Activated CD4-positive, CD25-positive, alpha-beta regulatory T cell (primary cell): ENCODE data around the gene COG7.
"Not testable (repeated sequence)": the region's sequence is repeated elsewhere in the genome, so short reads cannot be mapped to it uniquely, and the experiment has no call there.

ENCODE experiments used
- DNase-seq, 4 experiments: peaks; one replicate each; lab custom pipeline; 2025; lab: John Stamatoyannopoulos, UW

COG7 gene

GRCh38 chr16:23469814-23470213 is 16.8 kb upstream of the COG7 start:
- DNase-seq = no peak

- no peak for DNase-seq
Measured at GRCh38 chr16:23466162-23466885, 13.3 kb upstream of the COG7 start.

DNA sequence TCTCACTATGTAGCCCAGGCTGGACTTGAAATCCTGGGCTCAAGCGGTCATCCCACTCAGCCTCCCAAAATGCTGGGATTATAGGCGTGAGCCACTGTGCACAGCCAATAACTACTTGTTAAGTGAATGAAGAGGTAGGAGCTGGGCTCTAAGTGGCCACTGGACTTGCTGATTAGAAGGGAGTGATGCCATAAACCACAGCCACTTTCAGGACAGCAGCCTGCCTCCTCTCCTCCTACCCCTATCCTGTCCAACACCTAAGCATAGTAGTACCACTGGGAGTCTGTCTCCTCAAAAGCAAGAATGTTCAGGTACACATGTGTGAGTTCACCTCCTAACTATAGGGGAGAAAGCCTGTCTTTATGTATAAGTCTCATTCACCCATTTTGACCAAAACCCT is 12.2 kb upstream of the COG7 start:
- no peak for DNase-seq

DNA sequence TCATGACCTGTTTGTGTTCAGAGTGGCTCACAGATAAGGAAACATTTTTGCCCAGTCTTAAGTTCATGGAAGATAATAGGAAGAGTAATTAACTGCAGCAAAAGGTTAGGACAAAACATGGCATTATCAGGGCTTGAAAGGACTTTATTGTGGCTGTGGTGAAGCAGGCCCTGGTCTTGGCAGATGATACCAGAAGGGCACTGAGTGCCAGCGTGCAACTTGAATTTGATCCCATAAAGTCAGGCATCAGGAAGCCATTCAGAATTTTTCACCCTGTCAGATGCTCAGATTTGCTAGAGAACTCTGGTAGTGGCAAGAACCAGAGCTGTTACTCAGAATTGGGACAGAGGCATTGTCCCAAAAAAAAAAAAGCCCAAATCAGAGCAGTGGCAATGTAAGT is 11.2 kb upstream of the COG7 start:
- DNase-seq = no peak

- DNase-seq = not testable (repeated sequence)
Measured at GRCh38 chr16:23462994-23463393, 10.0 kb upstream of the COG7 start.

- DNase-seq = no peak
Measured at GRCh38 chr16:23453338-23454052, 506 bp upstream of the COG7 start.

- DNase-seq = no peak
Measured at GRCh38 chr16:23452221-23452571, 793 bp downstream of the COG7 start.

DNA sequence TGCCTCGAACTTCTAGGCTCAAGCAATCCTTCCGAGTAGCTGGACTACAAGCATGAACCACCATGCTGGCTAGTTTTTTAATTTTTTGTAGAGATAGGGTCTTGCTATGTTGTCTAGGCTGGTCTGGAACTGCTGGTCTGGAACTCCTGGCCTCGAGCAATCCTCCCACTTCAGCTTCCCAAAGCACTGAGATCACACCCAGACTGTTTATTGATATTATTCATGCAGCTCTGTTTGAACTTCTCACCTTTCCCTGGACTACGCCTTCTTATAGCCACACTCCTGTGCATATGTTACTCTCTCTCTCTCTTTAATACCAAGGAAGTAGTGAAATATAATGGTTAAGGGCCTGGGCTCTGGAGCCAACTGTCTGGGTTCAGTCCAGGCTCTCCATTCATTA is 4.6 kb downstream of the COG7 start:
- DNase-seq = no peak

DNA sequence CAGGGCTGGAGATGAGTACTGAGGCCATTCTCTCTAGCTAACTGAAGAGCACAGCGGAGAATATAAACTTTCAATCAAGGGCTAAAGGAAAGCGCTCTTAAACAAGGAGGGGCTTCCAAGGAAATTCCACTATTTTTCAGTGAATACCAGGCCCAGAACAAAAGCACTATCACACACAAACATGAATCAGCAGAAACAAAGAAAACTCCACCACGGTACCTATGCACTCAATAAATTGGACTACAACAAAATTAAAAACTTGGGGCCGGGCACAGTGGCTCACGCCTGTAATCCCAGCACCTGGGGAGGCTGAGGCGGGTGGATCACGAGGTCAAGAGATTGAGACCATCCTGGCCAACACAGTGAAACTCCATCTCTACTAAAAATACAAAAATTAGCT is 15.4 kb downstream of the COG7 start:
- DNase-seq = not testable (repeated sequence)

DNA sequence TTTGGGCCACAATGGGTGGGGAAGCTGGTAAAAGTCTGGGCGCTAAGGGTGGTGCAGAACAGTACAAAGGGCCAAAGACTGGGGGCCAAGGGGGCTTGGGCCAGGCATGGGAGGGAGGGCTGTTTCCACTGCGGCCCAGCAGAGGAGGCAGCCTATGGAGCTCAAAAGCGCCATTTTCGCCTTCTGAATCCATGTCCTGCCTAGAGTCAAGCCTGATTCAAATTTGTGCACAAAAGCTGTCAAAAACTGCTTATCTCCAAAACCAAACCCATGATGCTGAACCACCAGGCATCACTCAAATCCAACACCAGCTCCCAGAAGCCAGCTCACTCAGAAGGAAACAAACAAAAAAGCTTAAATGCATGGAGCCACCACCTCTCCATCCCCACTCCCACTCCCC is 16.0 kb downstream of the COG7 start:
- no peak for DNase-seq

- DNase-seq = peak; percentile 15 to 42 (median 28)
Measured at GRCh38 chr16:23435500-23435899, 17.5 kb downstream of the COG7 start.

DNA sequence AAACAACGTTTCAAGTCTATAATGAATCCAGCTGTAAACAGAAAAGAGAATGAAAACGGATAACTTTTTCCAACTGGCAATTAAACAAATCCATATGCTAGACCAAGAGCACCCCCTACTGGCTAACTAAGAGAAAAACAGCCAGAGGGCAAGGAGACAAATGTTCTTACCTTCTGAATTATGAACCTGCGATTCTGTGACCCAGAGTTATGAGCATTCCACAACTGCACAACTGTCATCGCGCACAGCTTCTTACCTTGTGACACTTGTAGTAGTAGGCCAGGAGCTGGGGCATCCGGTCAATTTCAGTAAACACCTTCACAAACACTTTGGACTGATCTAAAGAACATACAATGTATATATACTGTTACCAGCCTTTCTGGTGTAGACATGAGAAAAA is 18.6 kb downstream of the COG7 start:
- DNase-seq = no peak

- no peak for DNase-seq
Measured at GRCh38 chr16:23433261-23433920, 19.6 kb downstream of the COG7 start.

- DNase-seq = no peak
Measured at GRCh38 chr16:23432176-23433128, 20.5 kb downstream of the COG7 start.

- DNase-seq = no peak
Measured at GRCh38 chr16:23428351-23428750, 24.6 kb downstream of the COG7 start.

GRCh38 chr16:23424292-23424958 is 28.6 kb downstream of the COG7 start:
- no peak for DNase-seq

DNA sequence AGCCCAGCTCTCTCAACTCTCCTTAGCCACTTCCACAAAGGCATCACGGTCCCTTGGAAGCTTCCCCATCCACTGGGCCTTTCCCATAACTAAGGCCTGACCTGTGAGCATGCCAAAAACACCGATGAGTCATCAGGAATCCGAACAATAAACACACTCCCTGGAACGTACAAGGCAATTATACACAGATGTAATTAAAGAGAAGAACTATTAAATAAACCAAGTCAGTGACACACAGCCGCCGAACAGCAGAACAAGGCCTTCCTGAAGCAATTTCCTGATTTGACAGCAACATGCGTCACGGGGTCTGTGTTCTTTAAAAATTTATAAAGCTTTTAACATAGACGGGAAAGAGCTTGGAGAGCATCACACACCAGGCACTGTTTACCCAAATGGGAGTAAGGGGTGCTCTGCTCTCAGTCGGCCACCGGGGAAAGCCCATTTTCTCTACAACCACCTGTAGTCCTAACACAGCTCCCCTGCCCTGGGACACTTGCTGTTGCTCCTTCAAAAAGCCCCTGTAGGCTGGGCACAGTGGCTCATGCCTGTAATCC is 29.4 kb downstream of the COG7 start:
- no peak for DNase-seq

- DNase-seq = no peak
Measured at GRCh38 chr16:23420011-23420410, 33.0 kb downstream of the COG7 start.

GRCh38 chr16:23416816-23417215 is 36.2 kb downstream of the COG7 start:
- no peak for DNase-seq

- no peak for DNase-seq
Measured at GRCh38 chr16:23414731-23415130, 38.3 kb downstream of the COG7 start.

GRCh38 chr16:23410176-23410575 is 42.8 kb downstream of the COG7 start:
- no peak for DNase-seq
